Measurements from ENCODE around the gene MPPED1. TPM values are rescaled to one million over a fixed set of nuclear protein-coding genes. Genes with fewer than 3 reads are reported as not detected.

The MPPED1 gene
- total and polyA plus RNA-seq, 2 of the 13 experiments (the other 11 are each of a cell fraction or from before 2014, with no cell fraction given) = 0.77 TPM; not detected in 1

- DNase-seq (ENCODE audit: low spot score) = no peak
- no peak for ATAC-seq
- H3K4me3 ChIP-seq (replicated peaks in 1 of 3; ENCODE audit: insufficient read depth in 1 of 3, low read depth in 2 of 3, low read length in 3 of 3) = no peak overlapping the region
- no peak overlapping the region for H3K4me2 ChIP-seq (ENCODE audit: low read depth, low read length)
- no TSS peak for BruUV-seq (replicated peaks)
- no peaks in the 10 kb centered on the region for H4K20me1 ChIP-seq (ENCODE audit: insufficient read depth, low read length)
- no peaks in the 10 kb centered on the region for H3K4me1 ChIP-seq (ENCODE audit: insufficient read depth, low read length)
- no peaks in the 10 kb centered on the region for H3K79me2 ChIP-seq (ENCODE audit: insufficient read depth, low read length)
- in situ Hi-C loops (cut with HindIII; ENCODE audit: extremely low pct_ligation_motif_present, low pct_unique_long_range_greater_than_20kb) = no loop called here
- ChIA-PET CTCF (ENCODE audit: low intra/inter-chr PET ratio, low total read pairs) (no interaction called here), POLR2A (no interaction called here)
- no peak for FAIRE-seq
- TF ChIP-seq ZNF609 (CRISPR knock-in tag; IDR thresholded peaks at IDR 0.05; ENCODE audit: borderline replicate concordance) (no peak), ZBTB26 (CRISPR knock-in tag; IDR thresholded peaks at IDR 0.05; ENCODE audit: borderline replicate concordance) (no peak), ZNF224 (CRISPR knock-in tag; IDR thresholded peaks at IDR 0.05) (no peak), ZNF367 (CRISPR knock-in tag; IDR thresholded peaks at IDR 0.05; ENCODE audit: borderline replicate concordance) (no peak), ZNF616 (CRISPR knock-in tag; IDR thresholded peaks at IDR 0.05; ENCODE audit: low read depth) (no peak), RFXANK (CRISPR knock-in tag; IDR thresholded peaks at IDR 0.05) (no peak)
- WGBS (ENCODE audit: low lambda C conversion rate) = 23% methylated on average over 10 of the region's 13 CpGs
- peaks cover 6 to 70% of the 10 kb centered on the region in 2 experiments; a peak in 4 of 5 replicates for H3K27me3 ChIP-seq (ENCODE audit: control insufficient read depth in 1 of 2, insufficient read depth in 2 of 2, low read length in 2 of 2)
- no peak overlapping the region for H3K27ac ChIP-seq (ENCODE audit: extremely low read length, insufficient read depth, low read length)
- no peak overlapping the region for H2AFZ ChIP-seq (ENCODE audit: low read length)
- H3K9me3 ChIP-seq (ENCODE audit: low read length) = no peaks in the 10 kb centered on the region
- intact Hi-C loops (cut with micrococcal nuclease; ENCODE audit: unreplicated experiment) = no loop called here
- no peak overlapping the region for H3K9ac ChIP-seq (ENCODE audit: insufficient read depth, low read depth, low read length)
- no peaks in the 10 kb centered on the region for H3K36me3 ChIP-seq (replicated peaks in 1 of 2; ENCODE audit: control insufficient read depth in 1 of 2, insufficient read depth in 2 of 2, low read length in 2 of 2)
Observed at GRCh38 chr22:43421914-43422615, 10.3 kb downstream of the MPPED1 start.
